ENCODE data around the gene PDCD10. TPM values are rescaled to one million over a fixed set of nuclear protein-coding genes. Genes with fewer than 3 reads are reported as not detected.
A peak's percentile ranks its signal among the peaks of the same experiment; 100 is the strongest.

The PDCD10 gene
- total and polyA plus RNA-seq, 5 experiments from 2014 or later, result 46.2 to 84.8 (median 62.1) TPM

DNA sequence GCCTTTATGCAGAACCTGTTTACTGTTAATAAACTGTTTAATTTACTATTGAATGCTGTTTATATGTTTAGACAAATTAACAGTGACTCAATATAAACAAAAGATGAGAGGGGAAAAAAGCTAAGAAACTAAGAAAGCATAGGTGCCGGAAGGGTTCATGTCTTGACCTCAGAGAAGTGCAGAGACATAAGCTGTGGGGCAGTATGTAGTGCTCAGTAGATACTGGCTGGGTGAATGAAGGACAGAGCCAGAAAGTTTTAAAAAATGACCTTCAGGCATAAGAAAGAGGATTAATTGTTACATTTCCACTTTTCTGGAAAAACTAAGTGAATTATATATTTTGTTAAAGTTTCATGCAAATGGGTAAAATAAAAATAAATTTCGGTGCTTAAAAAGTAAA, 15.0 kb upstream of the PDCD10 start:
- DNase-seq, result no peak
- no peak for ATAC-seq
- Mint-ChIP-seq H3K36me3 (no peaks in the 10 kb centered on the region), H3K4me1 (peaks cover 6 to 45% (median 7%) of the 10 kb centered on the region in 4 donors), H3K27me3 (no peaks in the 10 kb centered on the region), H3K9me3 (no peaks in the 10 kb centered on the region), H3K27ac (peak overlapping the region in 5 of 10 donors; percentile 2 to 74 (median 63)), H3K4me3 (peak overlapping the region in 1 of 10 donors; percentile 16)
- POLR2A ChIA-PET, result interaction anchor here (2.1 kb wide), 1 partner anchor 14 kb away, joined by 8 read pairs; the partner anchor contains the start of genes PDCD10 and SERPINI1

DNA sequence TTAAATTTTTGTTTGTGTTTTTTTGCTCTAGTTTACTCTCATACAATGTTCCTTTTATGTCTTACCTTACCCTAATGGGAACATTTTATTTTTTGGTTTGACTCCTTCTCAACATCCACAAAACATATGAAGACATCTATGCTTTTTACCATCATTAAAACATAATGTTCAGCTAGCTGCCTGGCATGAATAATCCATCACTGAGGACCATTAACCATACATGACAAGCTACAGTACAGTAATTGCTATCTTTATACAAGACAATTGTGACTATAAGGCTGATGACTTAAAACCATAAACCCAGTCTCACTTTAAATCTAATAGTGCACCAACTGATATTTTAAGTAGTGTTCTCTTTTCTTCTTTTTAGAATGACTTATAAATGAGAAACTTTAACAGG, 14.5 kb upstream of the PDCD10 start:
- ATAC-seq (no peak), DNase-seq (no peak)

DNA sequence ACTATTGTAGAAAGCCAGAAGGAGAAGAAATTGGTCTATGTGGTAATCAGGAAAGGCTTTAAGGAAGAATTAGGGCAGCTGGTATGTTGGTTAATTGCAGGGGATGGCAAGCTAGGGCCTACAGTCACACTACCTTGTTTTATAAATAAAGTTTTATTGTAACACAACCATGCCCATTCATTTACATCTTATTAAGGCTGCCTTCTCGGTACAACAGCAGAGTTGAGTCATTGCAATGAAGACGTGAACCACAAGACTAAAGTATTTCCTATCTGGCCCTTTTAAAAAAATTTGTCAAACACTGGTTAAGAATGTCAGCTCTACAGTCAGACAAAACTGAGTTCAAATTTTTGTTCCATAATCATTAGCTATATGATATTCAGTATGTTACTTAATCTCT, 9.1 kb upstream of the PDCD10 start:
- POLR2A ChIA-PET, result no interaction called here
- Mint-ChIP-seq H3K4me1 (peaks cover 0 to 13% (median 6%) of the 10 kb centered on the region in 4 donors), H3K4me3 (no peak overlapping the region), H3K9me3 (no peaks in the 10 kb centered on the region), H3K36me3 (no peaks in the 10 kb centered on the region), H3K27ac (no peak overlapping the region), H3K27me3 (no peaks in the 10 kb centered on the region)
- DNase-seq (no peak), ATAC-seq (no peak)

More for the DNA sequence above, 14.5 kb upstream of the PDCD10 start:
- Mint-ChIP-seq H3K27me3 (no peaks in the 10 kb centered on the region), H3K4me3 (no peak overlapping the region), H3K36me3 (no peaks in the 10 kb centered on the region), H3K27ac (peak overlapping the region in 1 of 10 donors; percentile 63), H3K4me1 (peaks cover 6 to 40% (median 6%) of the 10 kb centered on the region in 4 donors), H3K9me3 (no peaks in the 10 kb centered on the region)
- POLR2A ChIA-PET, result interaction anchor here (2.1 kb wide), 1 partner anchor 14 kb away, joined by 8 read pairs; the partner anchor contains the start of genes PDCD10 and SERPINI1

DNA sequence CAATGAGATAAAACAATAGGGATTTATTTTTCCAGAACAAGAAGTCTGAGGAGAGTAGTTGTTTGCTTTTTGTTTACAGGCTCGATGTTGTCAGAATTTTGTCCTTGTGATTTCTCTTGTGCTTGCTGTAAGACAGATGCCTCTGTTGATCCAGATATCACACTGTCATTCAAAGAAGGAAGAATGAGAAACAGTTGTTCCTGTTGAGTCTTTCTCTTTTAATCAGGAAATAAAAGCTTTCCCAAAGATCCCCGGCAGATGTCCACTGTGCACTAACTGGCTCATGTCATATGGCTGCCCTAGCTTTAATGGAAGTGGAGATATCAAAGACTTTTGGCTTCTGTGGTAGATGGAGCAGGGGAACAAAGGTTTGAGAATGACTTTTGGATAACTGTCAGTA, 7.6 kb upstream of the PDCD10 start:
- POLR2A ChIA-PET, result no interaction called here
- H3K4me3 Mint-ChIP-seq, result no peak overlapping the region
- peaks cover 0 to 15% (median 7%) of the 10 kb centered on the region in 4 donors for H3K4me1 Mint-ChIP-seq
- no peaks in the 10 kb centered on the region for H3K9me3 Mint-ChIP-seq
- H3K36me3 Mint-ChIP-seq, result no peaks in the 10 kb centered on the region
- ATAC-seq (no peak), DNase-seq (no peak)
- no peaks in the 10 kb centered on the region for H3K27me3 Mint-ChIP-seq
- H3K27ac Mint-ChIP-seq, result no peak overlapping the region

DNA sequence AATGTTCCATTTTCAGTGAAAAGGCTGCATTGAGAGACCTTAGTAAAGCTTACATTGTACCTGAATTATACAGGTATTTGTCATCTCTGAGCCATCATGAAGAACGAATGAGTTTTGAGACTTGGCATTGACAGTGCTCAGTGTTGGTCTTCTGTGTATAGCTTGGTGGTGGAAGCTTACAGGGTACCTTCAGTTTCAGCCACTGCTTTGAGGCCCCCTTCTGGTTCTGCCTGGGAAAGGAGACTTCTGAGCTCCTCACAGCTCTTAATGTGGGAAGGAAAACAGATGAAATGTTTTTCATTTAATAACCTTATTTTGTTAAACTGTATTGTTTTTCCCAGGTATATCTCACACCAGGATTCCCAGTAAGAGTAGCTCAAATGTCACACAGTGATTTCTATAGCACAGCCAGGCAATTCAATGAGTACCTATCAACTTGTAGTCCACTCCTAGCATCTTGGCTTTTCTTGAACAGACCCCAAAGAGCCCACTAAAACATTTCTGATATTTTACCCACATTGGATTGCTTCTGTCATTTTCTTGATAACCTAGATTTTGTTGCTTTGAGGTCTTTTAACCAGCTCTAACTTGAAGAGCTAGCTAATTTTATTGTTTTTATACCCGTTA, 6.4 kb upstream of the PDCD10 start:
- Mint-ChIP-seq H3K4me1 (peaks cover 0 to 16% (median 9%) of the 10 kb centered on the region in 4 donors), H3K27ac (peak overlapping the region in 2 of 10 donors; percentile 43 to 56), H3K27me3 (no peaks in the 10 kb centered on the region), H3K4me3 (no peak overlapping the region), H3K36me3 (no peaks in the 10 kb centered on the region), H3K9me3 (no peaks in the 10 kb centered on the region)
- ATAC-seq, result peak; percentile 92 to 99
- DNase-seq, result peak in 7 of 10 donors; percentile 8 to 41 (median 27)
- POLR2A ChIA-PET, result no interaction called here

DNA sequence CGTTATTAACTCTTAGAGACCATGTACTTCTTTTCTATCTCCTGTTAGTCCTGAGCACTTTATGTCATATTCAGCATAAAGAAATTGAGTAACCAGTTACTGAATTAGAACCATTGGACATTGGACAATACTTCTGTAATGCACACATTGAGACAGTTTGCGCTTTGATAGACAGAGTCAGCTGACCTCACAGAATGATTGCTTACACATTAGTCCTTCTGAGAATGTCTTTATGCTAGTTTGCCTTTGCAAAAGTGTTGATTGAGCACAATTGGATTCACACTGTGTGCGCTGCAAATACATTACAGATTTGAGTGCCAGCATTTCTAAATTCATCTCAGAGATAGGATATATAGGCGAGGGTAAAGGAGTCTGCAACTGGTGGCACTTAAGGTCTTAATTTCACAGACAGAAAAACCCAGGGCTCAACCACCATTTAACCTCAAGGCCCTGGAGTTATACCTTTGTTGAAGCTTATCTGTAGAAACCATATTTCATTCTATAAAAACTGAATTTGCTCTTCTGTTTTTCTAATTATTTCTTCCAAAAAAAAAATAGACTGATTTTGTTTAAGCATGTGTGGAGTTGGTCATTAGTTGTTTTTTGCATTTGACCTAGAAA, 4.6 kb upstream of the PDCD10 start:
- POLR2A ChIA-PET, result no interaction called here
- no peaks in the 10 kb centered on the region for H3K27me3 Mint-ChIP-seq
- DNase-seq (no peak), ATAC-seq (no peak)
- H3K27ac Mint-ChIP-seq, result no peak overlapping the region
- H3K4me1 Mint-ChIP-seq, result peaks cover 0 to 16% (median 9%) of the 10 kb centered on the region in 4 donors
- H3K9me3 Mint-ChIP-seq, result no peaks in the 10 kb centered on the region
- H3K36me3 Mint-ChIP-seq, result no peaks in the 10 kb centered on the region
- no peak overlapping the region for H3K4me3 Mint-ChIP-seq

DNA sequence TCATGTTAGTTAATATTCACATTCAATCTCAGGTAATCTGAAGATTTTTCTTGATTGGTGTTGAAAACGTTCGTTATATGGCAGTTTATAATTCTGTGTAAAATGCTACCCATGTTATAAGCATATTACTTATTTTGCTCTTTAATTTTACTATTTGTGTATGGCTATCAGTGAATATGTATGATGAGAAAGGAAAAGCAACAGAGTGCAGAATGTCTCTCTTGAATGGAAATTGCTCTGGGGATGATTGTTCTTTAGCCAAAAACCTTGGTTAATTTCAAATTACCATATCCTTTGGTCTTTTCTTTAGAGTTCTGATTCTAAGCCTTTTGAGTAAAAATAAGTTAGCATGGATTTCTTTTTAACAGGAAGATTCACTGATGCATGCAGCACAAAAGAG, 3.3 kb upstream of the PDCD10 start:
- peaks cover 0 to 22% (median 9%) of the 10 kb centered on the region in 4 donors for H3K4me1 Mint-ChIP-seq
- DNase-seq, result no peak
- ATAC-seq, result no peak
- H3K4me3 Mint-ChIP-seq, result no peak overlapping the region
- H3K27ac Mint-ChIP-seq, result no peak overlapping the region
- H3K36me3 Mint-ChIP-seq, result no peaks in the 10 kb centered on the region
- no peaks in the 10 kb centered on the region for H3K9me3 Mint-ChIP-seq
- H3K27me3 Mint-ChIP-seq, result no peaks in the 10 kb centered on the region
- POLR2A ChIA-PET, result no interaction called here

DNA sequence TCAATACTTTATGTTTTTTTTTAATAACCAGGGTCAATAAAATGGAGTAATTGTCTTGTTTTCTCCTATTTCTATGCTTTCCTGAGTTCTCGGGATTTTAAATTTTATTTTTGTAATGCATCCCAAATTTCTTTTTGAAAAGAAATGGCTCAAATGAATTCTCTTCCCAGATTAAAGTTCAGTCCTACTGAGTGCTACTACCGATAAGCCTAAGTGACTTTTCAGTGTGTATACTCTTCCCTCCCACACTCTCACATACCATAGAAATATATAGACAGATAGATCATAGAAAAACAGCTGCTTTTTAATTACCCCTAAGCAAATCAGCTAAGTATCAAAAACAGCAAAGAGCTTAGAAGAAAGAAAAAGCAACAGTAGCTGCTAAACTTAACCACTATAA, 2.3 kb upstream of the PDCD10 start:
- POLR2A ChIA-PET, result no interaction called here
- Mint-ChIP-seq H3K27ac (peak overlapping the region in 1 of 10 donors; percentile 12), H3K4me1 (peaks cover 8 to 32% (median 11%) of the 10 kb centered on the region in 4 donors), H3K27me3 (no peaks in the 10 kb centered on the region), H3K4me3 (peak overlapping the region in 6 of 10 donors; percentile 16 to 73 (median 38)), H3K36me3 (peaks cover 0 to 4% (median 0%) of the 10 kb centered on the region in 3 donors), H3K9me3 (no peaks in the 10 kb centered on the region)
- ATAC-seq (no peak), DNase-seq (no peak)

DNA sequence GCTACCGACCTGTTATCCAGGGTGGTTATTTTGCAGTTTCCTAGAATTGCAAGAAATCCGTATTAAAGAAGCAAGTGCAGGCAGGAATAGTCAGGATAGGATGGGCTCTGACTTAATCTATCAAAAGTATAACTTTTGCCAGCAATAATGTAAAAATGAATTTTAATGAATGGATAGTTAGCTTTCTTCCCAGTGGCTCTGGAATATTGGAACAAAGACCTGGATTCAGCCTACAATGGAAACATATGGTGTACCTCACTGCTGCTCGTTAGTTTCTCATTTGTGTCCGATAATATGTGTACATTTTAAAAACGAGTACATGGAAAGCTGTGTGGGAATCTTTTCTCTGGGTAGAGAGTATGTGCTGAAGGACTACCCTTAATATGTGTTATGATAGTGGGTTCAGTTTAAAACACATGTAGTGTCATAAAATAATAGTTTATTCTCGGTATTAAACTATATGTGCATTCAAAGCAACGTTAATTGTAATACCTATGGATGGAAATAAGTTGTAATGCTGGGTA, 1.6 kb upstream of the PDCD10 start:
- ATAC-seq, result no peak
- H3K27me3 Mint-ChIP-seq, result no peaks in the 10 kb centered on the region
- H3K4me1 Mint-ChIP-seq, result peaks cover 12 to 39% (median 14%) of the 10 kb centered on the region in 4 donors
- peak overlapping the region in 2 of 10 donors; percentile 33 to 61 for H3K4me3 Mint-ChIP-seq
- H3K36me3 Mint-ChIP-seq, result peaks cover 0 to 4% (median 0%) of the 10 kb centered on the region in 3 donors
- no peaks in the 10 kb centered on the region for H3K9me3 Mint-ChIP-seq
- no peak for DNase-seq
- no peak overlapping the region for H3K27ac Mint-ChIP-seq
- POLR2A ChIA-PET, result interaction anchor here (1.5 kb wide), 1 partner anchor 13 kb away, joined by 8 read pairs; no protein-coding TSS in a partner anchor

DNA sequence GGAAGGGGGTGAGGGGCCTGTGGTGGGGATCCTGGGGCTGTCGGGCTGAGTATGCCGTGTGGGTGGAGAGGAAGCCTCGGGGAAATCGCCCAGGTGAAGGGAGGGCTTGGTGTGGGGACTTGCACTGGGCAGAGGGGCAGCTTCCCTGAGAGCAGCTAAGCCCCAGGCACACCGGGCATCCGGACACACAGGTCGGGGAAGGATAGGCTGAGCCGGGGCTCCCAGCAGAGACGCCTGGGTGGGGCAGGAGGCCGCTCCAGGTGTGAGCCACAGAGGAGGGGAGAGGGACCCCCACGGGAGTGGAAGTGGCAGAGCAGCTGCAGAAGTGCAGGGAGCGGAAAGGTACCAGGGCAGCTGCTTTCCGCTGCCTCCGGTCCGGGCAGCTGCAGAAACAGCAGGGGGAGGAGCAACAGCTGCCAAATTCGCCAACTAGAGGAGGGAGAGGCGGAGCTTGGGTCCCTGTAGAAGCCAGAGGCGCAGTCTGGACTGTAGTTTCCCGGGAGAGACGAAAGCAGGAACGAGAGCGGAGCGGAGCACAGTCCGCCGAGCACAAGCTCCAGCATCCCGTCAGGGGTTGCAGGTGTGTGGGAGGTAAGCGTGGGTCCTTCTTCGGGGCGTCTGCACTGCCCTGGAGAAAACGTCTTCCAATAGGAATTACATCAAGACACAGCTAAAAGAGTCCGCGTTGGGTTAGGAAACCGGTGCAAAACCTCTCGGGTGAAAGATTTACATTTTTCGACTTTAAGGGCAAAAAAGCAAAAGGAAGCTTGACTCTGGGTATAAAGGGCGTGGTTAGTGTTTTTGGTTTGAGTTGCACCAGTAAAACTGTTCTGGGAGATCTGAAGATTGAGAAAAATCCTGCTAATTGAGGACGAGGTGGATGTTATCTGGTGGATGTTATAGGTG, 794 bp upstream of the PDCD10 start, which contains the start of gene SERPINI1:
SERPINI1 (plus strand) TSS at position 489 of the 906 bp plus-strand sequence. CDS start 53,408 bp downstream, outside the sequence.
- DNase-seq (peak in 7 of 10 donors; percentile 50 to 85 (median 69)), ATAC-seq (peak; percentile 31 to 52)
- POLR2A ChIA-PET, result interaction anchor here (1.2 to 1.5 kb wide), 2 partner anchors 14 to 20 kb away, joined by 8 to 10 read pairs; no protein-coding TSS in a partner anchor
- Mint-ChIP-seq H3K4me1 (peaks cover 7 to 38% (median 14%) of the 10 kb centered on the region in 4 donors), H3K36me3 (peaks cover 0 to 4% (median 0%) of the 10 kb centered on the region in 3 donors), H3K27me3 (no peaks in the 10 kb centered on the region), H3K4me3 (peak within 1 kb of the TSS in 2 of 10 donors; percentile 33 to 61), H3K9me3 (no peaks in the 10 kb centered on the region), H3K27ac (no peak within 1 kb of the TSS)

DNA sequence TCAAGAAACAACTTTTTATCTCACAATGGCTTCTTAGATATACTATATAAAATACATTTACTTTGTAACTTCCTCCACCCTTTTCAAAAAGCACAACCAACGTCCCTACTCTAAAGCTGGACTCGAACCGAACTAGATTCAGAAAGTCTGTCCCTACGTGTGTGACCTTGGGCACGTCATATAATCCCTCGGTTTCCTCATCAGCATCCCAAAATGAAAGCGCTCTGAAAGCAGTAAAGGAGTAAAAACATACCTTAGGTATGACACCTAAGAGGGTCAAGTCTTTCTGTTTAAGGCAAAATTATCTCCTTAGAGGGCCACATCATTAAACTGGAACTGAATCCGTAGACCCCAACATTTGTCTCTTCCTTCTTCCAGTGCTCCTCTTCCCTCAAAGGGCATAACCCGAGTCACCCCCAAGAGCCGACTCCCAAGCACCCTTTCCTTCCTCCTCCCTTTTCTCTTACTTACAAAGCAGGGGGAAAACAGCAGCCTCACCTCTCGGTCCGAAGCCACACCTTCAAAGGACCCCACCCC, 663 bp downstream of the PDCD10 start:
- DNase-seq (peak in 1 of 10 donors; percentile 1), ATAC-seq (no peak)
- no peak overlapping the region for H3K27ac Mint-ChIP-seq
- H3K36me3 Mint-ChIP-seq, result peaks cover 0 to 4% (median 0%) of the 10 kb centered on the region in 3 donors
- peaks cover 17 to 44% (median 21%) of the 10 kb centered on the region in 4 donors for H3K4me1 Mint-ChIP-seq
- POLR2A ChIA-PET, result no interaction called here
- no peaks in the 10 kb centered on the region for H3K27me3 Mint-ChIP-seq
- H3K4me3 Mint-ChIP-seq, result no peak overlapping the region
- H3K9me3 Mint-ChIP-seq, result no peaks in the 10 kb centered on the region

All from naive thymus-derived CD8-positive, alpha-beta T cell (primary cell).